ENCODE measurements around the gene SLC23A3.

SLC23A3 gene

DNA sequence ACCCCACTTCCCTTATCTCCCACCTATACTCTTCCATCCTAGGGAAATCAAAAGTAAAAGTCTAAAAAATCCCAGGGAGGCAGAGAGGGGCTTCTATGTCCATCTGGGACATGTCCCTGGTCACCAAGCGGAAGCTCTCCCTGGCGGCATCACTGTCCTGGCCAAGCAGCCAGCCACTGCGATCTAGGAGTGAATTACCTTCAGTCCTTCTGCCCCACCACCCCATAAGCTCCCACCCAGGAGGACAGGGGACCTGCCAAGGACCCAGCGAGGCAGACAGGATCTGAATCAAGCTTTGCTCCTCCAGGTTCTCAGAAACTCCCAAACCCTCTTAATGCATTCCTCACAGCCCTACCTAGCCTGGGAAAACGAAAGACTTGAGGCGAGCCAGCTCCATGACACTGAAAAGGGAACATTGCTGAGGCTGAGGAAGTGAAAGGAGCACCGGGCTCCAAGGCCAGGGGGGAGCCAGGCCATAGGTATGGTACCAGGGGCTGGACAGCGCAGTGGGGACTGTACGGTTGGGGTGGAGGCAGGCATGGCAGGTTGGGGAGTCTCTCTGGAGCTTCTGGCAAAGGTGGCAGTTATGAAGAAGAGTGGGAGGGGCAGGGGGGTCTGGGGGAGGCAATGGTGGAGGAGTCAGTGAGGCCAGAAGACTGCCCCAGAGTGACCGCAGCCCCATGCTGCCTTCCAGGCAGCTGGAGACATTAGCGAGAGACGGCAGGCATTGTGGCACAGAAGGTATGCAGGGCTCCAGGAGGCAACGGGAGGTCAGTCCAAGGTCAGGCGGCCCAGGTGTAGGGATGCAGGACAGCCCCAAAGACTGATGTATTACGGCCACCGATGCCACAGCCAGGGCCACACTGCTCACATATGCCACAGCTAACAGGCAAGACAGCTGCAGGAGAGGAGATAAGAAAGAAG is 2.7 kb upstream of the SLC23A3 start:
- TF ChIP-seq, protein P1, sequence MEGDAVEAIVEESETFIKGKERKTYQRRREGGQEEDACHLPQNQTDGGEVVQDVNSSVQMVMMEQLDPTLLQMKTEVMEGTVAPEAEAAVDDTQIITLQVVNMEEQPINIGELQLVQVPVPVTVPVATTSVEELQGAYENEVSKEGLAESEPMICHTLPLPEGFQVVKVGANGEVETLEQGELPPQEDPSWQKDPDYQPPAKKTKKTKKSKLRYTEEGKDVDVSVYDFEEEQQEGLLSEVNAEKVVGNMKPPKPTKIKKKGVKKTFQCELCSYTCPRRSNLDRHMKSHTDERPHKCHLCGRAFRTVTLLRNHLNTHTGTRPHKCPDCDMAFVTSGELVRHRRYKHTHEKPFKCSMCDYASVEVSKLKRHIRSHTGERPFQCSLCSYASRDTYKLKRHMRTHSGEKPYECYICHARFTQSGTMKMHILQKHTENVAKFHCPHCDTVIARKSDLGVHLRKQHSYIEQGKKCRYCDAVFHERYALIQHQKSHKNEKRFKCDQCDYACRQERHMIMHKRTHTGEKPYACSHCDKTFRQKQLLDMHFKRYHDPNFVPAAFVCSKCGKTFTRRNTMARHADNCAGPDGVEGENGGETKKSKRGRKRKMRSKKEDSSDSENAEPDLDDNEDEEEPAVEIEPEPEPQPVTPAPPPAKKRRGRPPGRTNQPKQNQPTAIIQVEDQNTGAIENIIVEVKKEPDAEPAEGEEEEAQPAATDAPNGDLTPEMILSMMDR (IDR thresholded peaks at IDR 0.05; ENCODE audit: insufficient read depth, low read depth, low read length, missing control alignments), result no peak

DNA sequence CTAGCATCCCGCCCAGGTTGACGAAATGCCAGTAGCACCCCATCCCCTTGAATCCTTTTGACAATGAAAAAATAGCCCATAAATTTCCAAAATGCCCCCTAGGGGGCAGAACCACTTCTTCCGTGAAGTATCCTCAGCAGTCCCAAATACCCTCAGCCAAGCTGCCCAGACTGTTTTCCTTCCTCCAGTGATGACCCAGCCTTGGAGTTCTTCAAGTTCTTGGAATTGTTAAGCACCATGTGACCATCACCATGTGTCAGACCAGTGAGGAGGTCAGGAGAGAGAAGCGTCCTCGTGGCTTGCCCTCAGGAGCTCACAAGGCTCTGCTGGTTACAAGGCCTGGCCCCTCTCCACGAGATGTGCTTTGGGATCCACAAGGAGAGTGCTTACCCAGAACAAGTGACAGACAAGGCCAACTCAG is 1.4 kb upstream of the SLC23A3 start:
- TF ChIP-seq, protein P1 (IDR thresholded peaks at IDR 0.05; ENCODE audit: insufficient read depth, low read depth, low read length, missing control alignments), result peak; percentile 72
- DNase-seq (ENCODE audit: low read depth), result peak; percentile 60

More for the DNA sequence above, 2.7 kb upstream of the SLC23A3 start:
- no peak overlapping the region for H3K4me3 ChIP-seq (ENCODE audit: low read length)
- DNase-seq (ENCODE audit: low read depth), result no peak

DNA sequence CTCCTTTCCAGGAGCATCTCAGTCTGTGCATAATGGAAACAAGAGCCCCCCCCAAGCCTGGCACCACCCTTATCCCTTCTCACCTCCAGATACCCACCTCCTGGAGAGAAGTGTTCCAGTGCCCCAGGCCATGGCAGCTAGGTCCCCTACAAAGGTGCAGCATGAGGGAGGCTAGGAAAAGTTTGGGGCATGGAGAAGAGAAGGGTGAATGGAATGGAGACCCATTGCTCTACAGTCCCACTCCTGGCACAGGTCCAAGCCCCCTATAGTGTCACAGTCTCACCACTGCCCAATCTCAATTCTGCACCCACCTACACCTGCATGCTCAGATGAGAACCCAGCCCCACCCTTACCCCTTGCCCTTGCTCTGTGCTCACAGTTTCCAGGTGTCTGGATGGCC is 897 bp downstream of the SLC23A3 start:
- H3K4me3 ChIP-seq (ENCODE audit: low read length), result no peak overlapping the region
- DNase-seq (ENCODE audit: low read depth), result no peak
- TF ChIP-seq, protein P1 (IDR thresholded peaks at IDR 0.05; ENCODE audit: insufficient read depth, low read depth, low read length, missing control alignments), result no peak

More for the DNA sequence above, 1.4 kb upstream of the SLC23A3 start:
- H3K4me3 ChIP-seq (ENCODE audit: low read length), result no peak overlapping the region

DNA sequence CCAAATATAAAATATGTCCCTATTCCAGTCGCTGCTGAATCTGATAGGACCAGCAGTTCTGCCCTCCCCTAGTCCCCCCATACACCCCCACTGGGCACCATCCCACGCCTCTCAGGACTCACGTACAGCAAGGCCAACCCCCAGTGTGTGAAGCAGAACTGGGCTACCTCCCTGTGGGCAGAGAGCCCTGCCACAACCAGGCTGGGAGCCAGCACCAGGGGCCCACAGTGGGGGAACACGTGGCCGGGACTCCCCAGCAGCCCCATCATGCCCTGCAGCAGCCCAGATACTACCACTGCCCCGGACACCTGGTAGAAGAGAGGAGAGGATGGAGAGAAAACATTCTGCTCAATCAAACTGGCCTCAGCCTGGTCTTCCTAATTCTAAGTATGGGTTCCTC is 1.3 kb downstream of the SLC23A3 start:
- DNase-seq (ENCODE audit: low read depth), result no peak
- TF ChIP-seq, protein P1 (IDR thresholded peaks at IDR 0.05; ENCODE audit: insufficient read depth, low read depth, low read length, missing control alignments), result no peak
- no peak overlapping the region for H3K4me3 ChIP-seq (ENCODE audit: low read length)

DNA sequence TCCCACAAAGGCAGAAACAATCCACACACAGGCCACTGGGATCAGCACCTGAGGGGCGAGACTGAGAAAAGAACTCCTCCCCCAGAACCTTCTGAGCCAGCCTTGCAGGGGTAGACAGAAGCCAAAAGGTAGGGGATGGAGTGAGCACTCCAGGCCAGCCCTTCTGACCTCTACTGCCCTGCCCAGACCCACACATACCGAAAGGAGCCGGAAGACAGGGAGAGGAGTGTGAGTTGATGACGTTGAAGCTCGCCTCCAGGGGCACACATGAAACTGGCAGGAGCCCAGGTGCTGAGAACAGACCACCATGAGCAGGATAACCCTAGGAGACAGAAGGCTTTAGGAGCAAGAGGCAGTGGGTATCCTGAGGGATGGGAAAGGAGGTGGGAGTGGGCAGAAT is 1.8 kb downstream of the SLC23A3 start:
- no peak for DNase-seq (ENCODE audit: low read depth)
- TF ChIP-seq, protein P1 (IDR thresholded peaks at IDR 0.05; ENCODE audit: insufficient read depth, low read depth, low read length, missing control alignments), result no peak
- H3K4me3 ChIP-seq (ENCODE audit: low read length), result no peak overlapping the region

DNA sequence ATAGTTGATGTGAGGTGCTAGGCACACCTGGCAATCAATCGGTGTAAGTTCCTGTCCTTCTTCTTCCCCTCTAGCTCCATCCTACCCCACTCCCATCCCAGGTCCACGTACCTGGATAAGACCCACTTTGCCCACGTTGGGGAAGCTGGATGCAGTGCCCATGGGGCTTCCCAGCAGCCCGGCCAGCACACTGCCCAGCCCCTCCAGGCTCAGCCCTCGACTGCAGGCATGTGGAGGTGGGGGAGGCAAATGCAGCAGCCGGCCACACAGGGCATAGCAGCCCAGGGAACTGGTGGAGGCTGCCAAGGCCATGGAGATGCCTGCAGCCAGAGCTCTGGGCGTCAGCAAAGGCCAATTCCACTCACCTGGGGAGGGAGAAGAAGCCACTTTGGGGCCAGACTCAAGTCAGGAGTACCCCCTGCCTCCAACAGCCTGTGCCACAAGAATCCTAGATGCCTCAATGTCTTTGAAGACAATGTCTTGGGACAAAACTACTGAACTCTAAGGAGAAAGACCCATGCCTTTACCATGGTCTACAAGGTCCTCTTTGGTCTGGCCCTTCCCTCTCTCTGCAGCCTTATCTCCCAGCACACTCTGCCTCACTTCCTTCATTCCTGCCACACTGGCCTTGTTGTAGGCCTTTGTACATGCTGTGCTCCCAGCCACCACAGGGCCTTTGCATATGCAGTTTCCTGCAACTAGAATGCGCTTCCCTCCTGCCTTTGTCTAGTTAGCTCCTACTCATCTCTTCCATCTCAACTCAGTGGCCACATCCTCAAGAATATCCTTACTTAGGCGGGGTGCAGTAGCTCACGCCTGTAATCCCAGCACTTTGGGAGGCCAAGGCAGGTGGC is 4.5 kb downstream of the SLC23A3 start:
- TF ChIP-seq, protein P1 (IDR thresholded peaks at IDR 0.05; ENCODE audit: insufficient read depth, low read depth, low read length, missing control alignments), result no peak
- DNase-seq (ENCODE audit: low read depth), result no peak
- no peak overlapping the region for H3K4me3 ChIP-seq (ENCODE audit: low read length)
